NT2/D1 (cell line): Measurements from ENCODE around the gene BMAL1.

ENCODE experiments used
- SUZ12 ChIP-seq: IDR thresholded peaks from 2 replicates; pipeline ENCODE4 v1.6.1; 2011; ENCODE audit not compliant: insufficient read length, insufficient read depth; ENCODE audit errors: extremely low read depth
- YY1 ChIP-seq: IDR thresholded peaks from 2 replicates; pipeline ENCODE4 v1.6.1; 2011; ENCODE audit not compliant: insufficient read length, insufficient read depth
- ZNF274 ChIP-seq: IDR thresholded peaks from 2 replicates; pipeline ENCODE4 v1.6.1; 2011; ENCODE audit warnings: mild to moderate bottlenecking, low read depth, low read length

- TF ChIP-seq SUZ12 = no peak
- TF ChIP-seq YY1 = no peak
- TF ChIP-seq ZNF274 = no peak
Measured at GRCh38 chr11:13343067-13343466, 65.5 kb downstream of the BMAL1 start.
